GM19324 (cell line): ENCODE data around the gene EPS8.

Source experiments
- ATAC-seq: cut with Tn5 transposase; IDR thresholded peaks from one replicate; pipeline ENCODE4 v1.9.1; 2021; ENCODE audit warnings: mild to moderate bottlenecking, moderate library complexity; ENCODE audit not compliant: unreplicated experiment, low FRiP score

EPS8 gene

DNA sequence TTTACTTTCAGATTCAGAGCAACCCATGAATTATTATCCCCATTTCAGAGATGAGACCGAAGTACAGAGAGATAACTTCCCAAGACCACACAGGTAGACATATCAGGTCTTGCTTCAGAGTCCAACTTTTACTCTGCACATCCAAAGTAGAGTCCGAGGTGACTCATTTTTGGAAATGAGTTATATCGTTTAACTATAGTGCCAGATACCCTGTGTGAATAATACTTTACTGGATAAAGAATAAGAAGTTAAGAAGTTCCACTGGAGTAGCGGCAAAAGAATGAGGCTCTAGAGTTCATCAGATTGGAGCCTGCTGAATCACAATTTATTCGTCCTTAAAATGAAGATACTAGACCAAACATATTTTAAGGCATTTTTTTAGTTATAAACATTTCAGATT, 124.7 kb downstream of the EPS8 start:
- no peak for ATAC-seq

DNA sequence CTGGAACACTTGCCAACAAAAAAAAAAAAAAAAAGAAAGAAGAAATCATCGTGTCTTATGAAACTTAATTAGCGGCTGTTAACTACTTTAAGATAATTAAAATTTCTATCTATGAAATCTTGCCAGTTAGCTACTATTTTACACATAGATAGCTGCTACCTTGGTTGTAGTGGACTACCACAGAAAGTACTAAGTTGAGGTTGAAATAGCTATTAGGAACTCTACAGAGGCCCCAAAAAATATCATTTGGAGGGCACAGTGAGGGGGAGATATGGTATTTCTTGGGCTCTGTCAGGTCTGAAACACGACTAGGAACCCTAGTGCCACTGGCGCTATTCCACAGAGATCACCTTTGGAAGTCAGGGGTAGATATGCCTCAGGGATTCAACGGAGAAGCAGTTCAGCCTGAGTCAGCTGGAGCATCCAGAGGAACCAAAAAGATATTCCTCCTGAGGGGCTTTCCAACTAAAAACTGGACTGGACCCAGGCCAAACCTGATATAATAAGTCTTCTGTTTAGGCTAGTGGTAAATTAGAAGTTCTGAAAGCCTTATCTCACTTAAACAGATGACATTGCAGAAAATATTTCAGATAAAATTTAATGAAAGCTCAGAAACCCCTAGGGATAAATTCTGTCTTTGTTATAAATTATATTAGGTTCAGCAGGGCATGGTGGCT, 126.1 kb downstream of the EPS8 start:
- ATAC-seq: no peak

DNA sequence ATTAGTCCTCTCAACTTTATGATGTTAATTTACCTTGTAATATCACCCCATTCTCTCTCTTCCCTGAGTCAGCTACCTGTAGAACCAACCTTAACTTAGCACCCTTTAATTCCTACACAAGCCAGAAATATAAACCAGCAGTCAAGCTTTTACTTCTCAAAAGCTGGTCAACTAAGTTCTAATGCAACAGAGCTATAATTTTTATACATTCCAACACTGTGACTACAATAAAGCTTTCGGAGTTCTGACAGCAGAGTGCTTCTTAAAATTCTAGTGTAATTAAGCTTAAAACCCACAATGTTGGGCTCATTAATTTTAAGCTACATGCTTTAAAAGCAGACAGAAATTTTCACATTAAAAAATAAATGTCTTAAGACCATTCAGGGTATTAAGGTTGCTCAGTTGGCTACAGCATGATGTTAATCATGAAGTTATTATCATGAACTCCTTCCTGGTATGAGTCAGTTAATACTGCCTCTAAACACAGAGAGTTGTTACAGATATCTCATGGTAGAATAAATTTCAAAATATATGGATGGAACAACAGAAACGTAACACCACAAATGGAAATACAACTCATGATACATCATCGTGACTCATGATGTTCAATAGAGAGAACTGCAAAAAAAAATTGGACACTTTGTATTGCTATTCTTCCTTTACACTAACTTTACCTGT, 126.7 kb downstream of the EPS8 start:
- no peak for ATAC-seq

DNA sequence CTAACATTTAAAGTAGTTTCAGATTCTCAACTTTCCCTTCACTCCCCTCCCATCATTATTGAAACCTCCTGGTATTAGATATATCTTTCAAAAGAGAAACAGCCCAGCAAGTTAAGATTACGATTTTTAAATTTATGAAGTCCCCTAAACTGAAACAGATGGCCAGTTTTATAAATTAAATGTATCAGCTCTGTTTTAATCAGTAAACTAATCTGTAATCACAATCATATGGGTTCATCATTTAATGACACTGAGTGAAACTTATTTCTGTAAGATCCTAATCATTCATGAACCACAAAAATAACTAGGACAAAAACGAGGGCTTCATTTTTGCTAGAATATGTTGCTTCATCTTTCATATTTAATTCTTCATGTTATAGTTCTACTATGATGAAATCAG, 137.8 kb downstream of the EPS8 start:
- ATAC-seq: no peak

DNA sequence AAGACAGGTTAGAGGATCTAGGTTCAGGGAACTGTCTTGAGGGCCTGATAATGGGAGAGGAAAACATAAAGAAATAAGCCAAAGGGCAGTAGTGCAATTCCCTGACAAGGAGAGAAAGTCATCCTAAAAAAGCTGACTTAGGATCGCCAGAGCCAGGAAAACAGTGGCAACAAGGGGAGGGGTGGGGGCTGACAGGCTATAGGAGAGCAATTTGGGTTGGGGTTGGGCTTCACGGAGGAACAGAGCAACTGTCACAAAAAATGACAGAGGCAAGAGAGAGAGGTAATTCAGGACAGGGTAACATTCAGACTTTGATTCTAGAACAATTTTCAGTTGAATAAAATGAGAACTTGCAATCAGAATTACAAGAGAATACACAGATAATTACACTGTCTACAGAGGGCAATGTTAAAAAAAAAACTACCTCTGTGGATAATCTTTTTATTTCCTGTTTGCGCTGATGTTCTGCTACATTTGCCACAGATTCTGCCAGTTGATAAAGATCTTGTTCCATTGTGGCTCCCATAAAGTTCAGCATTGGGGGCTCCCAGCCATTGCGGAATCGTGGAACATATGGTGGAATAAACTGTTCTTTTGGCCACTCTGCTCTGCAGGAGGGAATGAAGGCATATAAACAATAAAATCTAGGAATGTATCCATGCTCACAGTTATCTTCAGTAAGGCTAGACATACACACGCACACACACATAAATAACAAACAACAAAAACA, 138.6 kb downstream of the EPS8 start:
- ATAC-seq: no peak

DNA sequence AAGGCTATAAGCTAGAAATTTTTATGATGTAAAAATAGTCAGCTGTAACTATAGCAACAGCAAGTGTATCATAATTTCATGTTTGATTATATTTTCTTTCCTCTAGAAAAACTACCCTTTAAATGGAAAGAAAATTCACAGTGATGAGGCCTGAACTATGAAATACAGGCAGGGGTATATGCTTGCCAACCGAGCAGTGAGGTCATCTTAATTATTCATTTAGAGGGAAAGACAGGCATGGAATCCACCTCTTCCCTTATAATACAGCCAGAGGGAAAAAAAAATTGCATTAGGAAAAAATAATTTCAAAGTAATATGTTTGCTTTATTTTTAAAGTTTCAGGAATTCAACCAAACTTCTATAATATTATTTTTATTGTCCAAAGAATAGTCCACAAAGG, 139.8 kb downstream of the EPS8 start:
- no peak for ATAC-seq

DNA sequence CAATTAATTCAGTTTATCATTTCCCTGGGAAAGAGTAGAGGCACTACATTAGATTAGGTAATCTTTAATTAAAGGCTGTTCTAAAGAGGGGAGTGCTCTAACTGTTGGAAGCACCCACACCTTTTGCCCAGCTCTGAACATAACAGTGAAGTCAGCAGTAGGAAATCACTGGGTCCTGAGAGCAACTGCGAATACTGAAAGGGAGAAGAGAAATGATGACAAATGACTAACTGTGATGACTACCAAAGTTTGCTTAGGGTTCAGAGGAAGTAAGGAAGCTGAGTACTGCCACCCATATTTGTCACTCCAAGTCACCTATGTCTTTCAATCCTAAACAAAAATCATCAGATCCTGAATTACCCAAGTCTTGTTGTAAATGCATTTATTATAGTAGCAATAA, 140.6 kb downstream of the EPS8 start:
- no peak for ATAC-seq

DNA sequence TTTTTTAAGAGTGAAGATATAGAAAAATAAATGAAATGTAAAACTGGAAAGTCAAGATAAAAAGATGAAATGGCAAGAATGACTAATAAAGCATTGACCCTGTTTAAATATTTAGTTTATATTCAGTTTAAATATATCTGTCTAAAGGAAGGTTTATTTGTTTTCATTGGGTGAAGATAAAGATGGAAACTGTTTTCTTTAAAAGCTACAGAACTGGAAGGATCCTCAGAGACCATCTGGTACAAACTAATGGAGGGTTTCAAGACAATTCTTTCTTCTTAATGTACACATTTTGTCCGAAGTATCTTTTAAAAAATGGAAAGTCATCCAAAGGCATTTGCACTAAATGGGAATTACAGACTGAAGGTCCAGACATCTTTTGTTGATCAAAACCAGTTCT, 142.6 kb downstream of the EPS8 start:
- no peak for ATAC-seq

DNA sequence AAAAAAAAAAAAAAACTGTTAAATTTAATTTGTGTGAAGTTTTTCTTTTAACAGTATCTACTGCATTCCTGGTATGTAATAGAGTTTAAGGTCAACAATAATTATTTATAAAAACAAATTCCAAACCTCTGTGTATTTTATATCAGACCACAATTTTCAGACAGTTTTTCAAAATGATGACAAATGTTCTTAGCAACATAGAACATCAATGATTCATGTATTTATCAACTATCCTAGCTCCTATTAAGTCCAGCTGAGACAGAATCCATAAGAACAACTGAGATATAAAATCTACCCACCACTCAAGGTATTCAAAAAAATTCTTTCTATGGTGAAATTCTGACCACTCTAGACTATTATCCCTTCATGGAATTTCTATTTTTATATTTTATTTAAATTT, 144.5 kb downstream of the EPS8 start:
- ATAC-seq: no peak

DNA sequence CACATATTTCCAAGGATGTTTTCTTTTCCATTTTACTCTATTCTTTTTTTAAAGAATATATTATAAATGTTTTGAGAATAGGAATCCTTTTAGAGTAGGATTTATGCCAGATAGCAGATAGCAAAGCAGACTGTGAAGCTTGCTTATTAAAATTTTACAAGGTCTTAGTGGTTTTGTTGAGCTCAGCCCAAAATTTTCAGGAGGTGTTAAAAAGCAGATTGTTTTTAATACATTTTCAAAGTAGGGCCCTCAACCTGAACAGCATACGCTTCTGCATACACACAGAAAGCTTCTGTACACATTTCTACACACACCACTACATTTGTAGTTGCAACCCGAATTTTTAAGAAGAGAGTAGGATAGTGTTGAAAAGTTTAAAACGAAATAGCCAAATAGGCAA, 151.0 kb downstream of the EPS8 start:
- ATAC-seq: no peak

DNA sequence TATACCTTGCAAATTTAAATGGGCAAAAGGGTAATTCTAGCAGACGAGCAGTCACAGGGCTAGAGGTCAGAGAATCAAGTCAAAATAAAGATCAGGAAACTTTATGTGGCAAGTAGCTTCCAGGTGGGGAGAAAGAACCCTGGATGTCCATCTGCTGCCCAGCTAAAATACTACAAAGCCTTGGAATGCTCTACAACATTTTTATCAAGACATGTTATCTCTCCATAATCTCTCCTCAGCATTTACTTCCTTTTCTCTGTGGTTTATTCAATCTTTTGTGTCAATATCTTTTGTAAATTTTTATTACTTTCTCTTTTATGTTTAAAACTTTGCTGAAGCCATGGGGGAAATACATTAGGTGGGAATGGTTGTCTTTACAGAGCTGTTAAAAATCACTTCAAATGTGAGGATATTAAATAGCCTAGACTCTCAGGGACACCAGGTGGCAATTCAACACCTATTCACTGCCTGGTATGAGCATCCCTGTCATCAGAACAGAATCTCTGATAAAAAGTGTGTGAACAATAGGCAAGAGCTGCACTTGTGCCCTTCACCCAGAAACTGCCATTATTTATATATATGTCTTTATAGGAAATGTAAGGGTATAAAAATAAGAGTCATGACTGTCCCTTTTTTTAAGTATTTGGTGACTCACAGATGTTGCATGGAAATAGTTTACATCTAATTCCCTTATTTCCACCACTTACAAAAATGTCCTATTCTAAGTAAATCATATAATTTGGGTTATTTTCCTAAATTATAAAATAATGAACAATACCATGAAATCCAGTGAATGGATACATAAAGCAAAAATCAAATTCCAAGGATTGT, 152.9 kb downstream of the EPS8 start:
- ATAC-seq: no peak

DNA sequence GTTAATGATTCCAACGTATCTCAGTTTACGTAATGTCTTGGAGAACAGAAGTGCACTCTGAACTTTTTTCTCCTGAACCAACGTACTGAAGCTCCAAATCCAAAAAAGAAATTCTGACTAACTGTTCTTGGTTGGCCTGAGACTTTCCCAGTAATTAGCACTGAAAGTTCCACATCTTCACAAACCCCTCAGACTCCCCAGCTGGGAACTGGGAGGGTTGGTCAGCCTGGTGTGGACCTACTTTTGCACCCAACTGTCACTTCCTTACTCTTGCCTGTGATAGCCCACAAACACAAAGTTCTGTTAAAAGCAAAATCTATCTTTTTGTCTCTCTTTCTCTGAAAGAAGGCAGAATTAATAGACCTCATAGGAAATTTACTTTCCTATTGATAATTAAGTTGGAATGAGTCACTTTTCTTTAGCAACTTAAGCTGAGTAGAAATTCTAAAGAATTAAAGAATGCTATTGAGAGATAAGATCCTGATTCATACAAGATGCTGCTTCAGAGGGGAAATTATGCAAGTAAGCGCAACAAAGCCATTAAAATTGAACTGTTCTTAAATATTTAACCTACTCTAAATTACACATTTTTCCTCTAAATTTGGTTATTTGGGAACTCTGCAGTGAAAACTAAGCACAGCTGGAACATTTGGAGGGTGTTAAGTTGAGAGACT, 155.0 kb downstream of the EPS8 start:
- ATAC-seq: no peak

DNA sequence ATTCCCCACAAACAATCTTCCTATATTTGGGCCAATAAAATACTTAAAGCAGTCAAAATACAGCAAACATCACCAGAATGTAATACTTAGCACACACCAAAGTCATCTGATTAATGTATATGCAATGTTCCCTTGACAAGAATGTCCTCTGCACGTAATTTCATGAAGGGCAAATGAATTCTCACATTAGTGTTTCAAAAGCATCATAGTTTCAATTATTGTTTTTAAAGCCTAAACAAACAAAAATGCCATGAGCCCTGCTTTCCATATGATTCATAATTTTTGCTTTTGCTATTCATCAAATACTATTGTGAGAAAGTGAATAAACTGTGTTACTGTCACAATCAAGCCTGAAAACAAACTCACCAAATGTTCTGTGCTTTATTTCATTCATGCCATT, 156.0 kb downstream of the EPS8 start:
- no peak for ATAC-seq

DNA sequence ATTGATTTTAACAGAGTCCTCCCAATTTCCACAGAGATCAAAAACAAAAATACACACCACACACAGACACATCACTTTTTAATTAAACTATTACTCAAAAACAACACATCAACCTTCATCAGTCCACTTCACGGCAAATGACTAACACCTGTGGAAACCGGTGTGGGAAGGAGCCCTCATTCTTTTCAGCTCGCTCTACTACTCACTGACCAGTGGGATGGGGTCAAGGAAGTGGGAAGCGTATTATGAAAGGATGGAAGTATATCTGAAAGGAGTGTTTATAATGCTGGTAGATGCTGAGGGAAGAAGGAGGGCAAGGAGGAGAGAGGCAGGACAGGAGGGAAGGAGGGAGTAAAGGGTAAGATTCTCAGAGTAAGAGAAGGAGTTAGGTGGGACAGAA, 156.5 kb downstream of the EPS8 start:
- ATAC-seq: no peak

DNA sequence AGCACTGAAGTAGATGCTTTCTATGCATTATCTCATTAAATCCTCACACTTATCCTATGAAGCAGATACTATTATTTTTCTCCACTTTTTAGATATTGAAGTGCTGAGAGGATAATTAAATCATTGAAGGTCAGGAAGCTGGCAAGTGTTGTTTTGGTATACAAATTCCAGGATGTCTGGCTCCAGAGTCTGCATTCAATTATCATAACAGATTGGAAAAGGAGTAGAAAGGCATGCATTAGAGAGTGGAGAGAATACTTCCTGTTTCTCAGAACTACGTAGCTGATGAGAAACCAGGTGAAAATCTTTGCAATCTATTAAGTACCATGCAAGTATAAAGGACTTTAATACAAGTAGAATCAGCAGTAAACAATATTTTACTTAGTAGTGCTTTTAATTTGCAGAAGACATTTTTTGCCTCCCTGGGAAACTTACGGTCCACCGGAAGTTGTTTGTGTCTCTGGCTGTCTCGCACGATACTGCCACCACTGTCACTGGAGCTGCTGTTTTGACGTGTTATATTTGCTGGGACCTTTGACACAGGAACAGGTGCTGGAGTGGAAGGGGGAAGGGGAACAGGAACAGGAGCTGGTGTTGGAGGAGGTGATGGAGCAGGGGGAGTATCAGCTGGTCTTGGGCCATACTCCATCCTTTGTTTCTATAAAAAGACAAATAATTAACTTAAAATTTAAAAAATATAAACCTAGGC, 158.0 kb downstream of the EPS8 start:
- no peak for ATAC-seq

DNA sequence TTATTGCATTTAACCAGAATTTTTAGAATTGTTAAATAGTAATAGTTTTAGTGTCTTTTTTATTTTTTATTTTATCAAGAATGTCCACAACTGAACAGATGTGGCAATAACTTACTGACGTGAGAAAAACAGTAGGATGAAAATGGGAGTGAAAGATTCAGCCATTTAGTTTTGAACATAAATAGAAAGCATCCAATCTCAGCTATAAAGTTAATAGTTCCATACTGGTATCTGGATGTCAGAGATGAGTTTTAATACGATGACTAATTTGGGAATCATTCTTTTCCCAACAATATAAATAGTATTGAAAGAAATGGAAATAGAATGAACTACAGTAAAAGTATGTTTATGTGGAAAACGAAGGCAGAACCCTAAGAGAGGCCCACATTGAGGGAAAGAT, 159.4 kb downstream of the EPS8 start:
- ATAC-seq: no peak

DNA sequence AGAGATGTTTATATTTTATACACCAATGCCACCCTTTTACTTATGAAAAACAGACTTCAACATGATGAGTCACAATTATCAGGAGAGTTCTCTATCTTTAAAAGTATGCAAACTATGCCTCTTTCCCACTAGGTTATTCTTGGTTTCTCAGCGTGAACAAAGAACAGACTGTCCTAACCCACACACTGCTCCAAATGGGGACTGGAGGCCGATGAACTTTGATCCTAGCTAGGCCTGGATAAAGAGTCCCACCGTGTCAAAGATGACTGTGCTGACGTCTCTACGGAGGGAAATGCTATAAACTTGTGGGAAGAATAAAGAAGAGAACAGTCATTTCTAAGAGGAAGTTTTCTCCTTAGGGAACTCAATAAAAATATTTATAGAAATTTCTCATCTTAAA, 160.1 kb downstream of the EPS8 start:
- ATAC-seq: no peak

DNA sequence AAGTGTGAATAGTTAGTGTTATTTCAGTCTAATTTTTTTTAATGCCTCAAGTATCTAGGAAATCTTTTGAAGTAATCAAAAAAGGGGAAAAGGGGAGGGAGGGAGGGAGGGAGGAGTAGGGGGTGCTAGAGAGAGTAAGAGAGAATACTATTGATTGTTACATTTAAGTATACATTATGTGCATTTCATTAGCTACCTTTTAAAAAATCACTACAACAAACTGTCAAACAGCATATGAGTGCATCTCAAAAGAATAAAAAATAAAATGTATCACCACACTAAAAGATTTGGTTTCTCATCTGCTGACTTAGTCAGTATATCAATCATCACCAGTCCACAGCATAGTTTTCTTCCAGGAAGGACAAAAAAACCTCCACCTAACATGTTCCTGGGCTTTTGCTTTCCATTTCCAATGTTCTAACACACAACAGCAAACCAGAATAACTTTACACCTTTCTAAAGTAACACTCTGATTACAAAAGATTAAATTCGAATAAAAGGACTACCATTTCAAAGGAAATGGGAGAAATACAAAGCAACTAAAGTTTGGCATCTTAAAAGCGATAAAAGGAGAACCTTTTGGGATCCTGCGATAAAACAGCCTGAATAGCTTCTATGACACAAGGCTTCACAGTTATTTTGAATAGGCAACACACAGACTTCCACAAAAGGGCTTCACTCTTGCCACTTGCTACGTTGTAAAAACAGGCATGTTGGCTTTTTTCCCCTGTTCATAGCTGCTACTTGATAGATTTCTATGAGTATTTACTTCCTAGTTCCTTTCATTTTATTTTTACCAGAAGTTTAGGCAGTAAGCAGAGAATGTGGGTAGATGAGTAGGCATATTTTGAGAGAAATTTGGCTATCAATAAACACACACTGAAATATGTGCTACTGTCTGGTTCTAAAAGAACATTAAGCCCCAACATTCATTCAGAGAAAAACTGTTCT, 160.9 kb downstream of the EPS8 start:
- ATAC-seq: no peak

DNA sequence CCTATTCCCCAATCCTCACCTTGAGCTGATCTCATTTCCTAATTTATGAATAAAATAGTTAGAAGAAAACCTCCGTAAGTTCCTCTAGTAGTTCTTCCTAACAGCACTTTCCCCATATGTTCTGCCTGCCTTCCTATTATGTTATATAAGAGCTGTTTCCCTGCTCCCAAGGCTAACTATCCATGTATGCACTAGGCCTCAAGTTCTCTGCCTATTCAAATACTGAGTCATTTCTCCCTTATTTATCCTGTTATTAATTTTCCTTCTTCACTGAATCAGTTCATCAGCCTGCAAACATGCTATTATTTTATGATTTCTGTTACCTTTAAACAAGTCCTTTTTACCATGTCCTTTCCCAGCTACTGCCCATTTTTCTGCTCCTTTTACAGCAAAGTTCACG, 164.1 kb downstream of the EPS8 start:
- ATAC-seq: no peak
